B cell (primary cell): Measurements from ENCODE around the gene FXYD2.

Source experiments
- CTCF ChIP-seq: fragments of 200-600 bp; IDR thresholded peaks from one replicate; pipeline ENCODE4 v1.8.0; 2022; ENCODE audit warnings: antibody characterized with exemption, mild to moderate bottlenecking
- EZH2 ChIP-seq: IDR thresholded peaks from 2 replicates; pipeline ENCODE4 v1.6.1; 2012; ENCODE audit warnings: borderline replicate concordance, low read depth, mild to moderate bottlenecking, moderate library complexity, low read length; ENCODE audit not compliant: insufficient read depth, poor library complexity, severe bottlenecking

DNA sequence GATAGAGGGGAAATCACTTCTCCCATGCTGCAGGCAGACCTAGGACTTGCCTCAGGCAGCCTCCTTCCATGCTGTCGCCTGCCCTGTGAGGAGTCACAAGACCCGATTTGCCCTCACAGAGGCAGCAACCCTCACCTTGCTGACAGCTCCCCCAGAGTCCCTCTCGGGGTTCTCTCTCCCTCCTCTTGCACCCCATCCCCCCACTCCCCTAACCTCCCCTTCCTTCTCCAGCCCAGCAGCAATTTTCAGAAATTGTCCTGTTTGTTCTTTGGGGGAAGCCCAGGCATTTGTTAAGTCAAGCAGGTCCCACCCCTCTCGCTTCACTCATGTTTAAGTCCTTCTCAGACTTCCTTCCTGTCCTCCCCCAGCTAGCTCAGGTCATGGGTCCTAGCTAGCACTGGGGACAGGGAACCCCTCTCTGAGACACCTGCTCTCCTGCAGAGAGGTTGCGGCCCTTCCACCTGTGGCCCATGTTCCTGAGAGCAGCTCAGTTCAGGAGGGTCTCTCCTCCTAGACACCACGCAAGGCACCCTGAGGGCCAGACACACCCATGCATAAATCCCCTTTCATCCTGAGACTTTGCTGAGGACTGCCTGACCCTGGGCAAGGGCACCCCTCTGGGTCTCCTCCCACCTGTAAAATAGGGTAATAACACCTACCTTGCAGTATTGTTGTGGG, 6.3 kb upstream of the FXYD2 start:
- no peak for TF ChIP-seq CTCF
- no peak for TF ChIP-seq EZH2
